Measurements from ENCODE around the gene MOXD1.

Gene MOXD1

DNA sequence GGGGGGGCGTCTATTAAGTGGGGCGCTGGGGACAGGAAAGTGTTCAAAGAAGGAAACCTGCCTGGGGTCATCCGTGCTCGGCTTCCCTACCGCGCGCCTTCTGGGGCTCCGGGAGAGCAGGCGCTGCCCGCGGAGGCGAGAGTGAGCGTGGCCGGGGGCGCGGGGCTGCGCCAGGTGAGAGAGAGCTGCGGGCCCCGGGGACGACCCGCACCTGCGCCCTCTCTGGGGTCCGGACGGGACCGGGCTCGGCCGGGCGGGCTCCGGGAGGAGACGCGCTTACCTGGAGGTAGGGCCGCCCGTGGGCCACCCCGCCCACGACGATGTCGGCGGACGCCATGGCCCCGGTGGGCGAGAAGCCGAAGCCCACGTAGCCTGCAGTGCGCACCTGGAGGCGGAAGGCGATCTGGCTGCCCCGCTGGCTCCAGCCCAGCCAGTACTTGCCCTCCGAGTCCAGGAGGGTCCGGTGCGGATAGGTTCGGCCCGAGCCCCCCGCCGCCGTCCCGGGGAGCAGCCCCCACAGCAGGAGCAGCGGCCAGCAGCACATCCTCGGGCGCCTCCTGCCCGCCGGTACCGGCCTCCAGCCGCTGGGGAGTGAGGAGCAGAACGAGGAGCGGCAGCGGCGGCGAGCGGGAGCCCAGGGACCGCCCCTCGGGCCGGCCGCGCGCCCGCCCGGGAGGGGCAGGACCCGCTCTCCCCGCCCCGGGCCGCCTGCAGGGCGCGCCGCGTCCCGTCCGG is at the start of gene MOXD1:
TSS of gene MOXD1 (minus strand) at position 593 of the 735 bp plus-strand sequence. CDS start at position 544, 49 bp downstream.
- DNase-seq: no peak

- DNase-seq: no peak
Measured at GRCh38 chr6:132446855-132447241, 45.6 kb upstream of the MOXD1 start.

DNA sequence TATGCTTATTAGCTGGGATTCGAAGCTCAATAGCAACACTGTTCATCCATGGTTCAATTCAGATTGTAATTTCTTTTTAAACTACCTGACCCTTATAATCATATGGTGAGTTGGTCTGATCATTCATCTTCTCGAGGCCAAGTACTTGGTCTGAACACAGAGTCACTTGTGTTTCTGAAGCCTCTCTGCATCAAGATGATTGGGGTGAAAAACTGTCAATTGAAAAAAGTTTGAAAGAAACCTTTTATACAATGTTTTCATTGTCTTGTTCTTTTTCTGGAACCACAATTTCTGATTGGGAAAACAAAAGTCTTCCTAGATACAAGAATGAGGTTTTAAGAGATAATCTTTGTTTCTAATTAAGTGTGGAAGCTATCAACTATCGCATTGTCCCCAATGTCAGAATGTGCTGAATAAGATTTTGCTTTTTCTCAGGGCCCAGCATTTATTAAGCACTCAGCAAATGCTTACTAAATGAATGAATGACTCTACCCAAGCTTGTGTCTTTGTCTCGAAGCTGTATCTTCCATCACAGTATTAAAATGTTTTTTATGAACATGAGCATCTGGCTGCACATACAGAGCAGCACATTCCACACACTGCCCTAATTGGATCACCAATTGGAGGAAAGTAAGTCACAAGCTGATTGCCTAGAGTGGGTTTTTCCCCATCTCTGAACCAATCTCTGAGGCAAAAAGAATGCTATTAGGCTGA is 45.0 kb upstream of the MOXD1 start:
- DNase-seq: no peak

DNA sequence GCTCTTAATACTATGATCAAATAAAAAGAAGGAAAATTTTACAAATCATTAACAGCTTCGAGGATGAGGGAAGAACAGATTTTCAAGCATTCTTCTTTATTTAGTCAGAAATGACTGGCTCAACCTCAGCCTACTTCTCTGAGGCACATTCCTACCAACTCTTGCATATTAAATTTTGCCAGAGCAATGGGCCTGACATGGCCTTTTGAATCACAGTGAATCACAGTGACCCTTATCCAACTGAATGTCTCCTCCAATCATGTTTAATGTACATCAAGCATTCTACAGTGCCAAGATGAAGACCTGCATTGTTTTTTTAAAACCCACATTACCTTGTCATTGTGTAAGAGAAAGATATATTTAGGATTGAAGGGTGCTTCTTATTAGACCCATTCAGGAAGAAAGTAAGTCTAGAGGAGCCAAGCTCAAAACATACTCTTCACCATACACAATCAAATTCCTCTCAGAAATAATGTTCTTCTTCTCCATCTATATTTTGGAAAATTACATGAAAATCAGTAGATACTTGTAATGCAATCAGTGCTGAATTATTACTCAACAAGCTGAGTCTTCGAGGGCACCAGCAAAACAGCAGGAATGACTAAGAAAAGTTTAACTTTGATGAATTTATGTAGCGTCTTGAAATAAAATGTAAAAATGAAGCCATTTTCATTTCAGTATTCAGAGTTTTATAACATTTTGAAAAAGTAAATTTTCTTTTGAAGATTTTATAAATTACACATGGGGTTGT is 44.1 kb upstream of the MOXD1 start:
- DNase-seq: no peak

GRCh38 chr6:132443206-132443605 is 41.9 kb upstream of the MOXD1 start:
- DNase-seq: no peak

DNA sequence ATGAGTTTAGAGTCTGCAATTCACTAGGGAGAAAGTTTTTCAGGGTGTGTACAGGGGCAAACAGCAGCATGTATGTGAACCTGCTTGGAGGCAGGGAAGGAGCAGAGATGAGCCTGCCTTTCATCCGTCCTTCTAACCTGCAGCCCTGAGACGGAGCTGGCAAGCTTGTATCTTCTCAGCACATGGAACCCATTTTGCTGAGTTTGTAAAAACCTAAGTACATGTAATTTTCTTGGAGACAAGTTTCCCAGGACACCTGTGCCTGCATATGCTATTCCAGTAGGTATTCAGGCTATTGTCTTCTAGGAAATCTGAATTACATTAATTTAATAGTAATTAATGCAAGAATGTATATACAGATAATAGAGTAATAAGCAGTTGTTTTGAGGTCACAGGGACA is 28.8 kb upstream of the MOXD1 start:
- DNase-seq: no peak

DNA sequence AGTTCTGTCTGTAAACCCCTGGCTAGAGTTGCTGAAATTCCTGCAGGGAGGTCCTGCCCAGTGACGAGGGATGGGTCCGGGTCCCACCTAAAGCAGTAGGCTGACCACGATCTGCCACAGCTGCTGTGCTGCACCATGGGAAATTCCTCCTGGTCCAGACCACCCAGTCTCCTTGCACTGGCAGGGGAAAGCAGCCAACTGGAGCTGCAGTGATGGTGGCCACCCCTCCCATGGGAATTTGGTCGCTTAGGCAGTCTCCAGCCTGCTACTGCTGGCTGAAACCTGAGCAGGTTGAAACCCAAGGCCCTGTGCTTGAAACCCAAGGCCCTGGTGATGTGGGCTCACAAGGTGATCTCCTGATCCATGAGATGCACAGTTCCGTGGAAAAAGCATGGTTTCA is 23.9 kb upstream of the MOXD1 start:
- DNase-seq: no peak

DNA sequence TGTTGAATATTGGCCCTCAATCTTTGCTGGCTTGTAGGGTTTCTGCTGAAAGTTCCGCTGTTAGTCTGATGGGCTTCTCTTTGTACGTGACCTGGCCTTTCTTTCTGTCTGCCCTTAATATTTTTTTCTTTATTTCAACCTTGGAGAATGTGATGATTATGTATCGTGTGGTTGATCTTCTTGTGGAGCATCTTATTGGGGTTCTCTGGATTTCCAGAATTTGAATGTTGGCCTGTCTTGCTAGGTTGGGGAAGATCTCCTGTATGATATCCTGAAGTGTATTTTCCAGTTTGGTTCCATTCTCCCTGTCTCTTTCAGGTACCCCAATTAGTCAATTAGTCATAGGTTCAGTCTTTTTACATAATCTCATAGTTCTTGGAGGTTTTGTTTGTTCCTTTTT is 22.6 kb upstream of the MOXD1 start:
- no peak for DNase-seq

DNA sequence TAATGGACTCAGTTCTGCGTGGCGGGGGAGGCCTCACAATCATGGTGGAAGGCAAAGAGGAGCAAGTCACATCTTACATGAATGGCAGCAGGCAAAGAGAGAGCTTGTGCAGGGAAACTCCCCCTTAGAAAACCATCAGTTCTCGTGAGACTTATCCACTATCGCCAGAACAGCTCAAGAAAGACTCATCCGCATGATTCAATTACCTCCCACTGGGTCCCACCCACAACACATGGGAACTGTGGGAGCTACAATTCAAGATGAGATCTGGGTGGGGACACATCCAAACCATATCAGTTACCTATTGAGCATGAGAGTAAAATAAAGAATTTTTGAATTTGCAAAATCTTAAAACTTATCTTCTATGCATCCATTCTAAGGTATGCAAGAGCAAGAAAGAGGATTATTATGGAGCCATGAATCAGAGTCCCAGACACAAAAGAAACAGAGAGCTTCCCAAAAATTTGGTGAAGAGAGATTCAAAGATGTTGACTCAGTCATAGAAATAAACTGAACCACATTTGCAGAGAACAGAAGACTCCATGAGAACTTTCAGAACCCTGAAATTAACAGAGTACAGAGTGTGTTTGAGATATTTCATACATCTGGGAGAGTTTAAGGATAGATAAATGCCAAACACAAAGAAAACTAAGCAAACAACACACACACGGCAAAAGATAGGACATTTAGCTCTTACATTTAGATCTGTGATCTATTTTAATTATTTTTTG is 17.1 kb upstream of the MOXD1 start:
- DNase-seq: no peak

GRCh38 chr6:132414761-132415160 is 13.5 kb upstream of the MOXD1 start:
- no peak for DNase-seq

- DNase-seq: no peak
Measured at GRCh38 chr6:132414322-132414721, 13.0 kb upstream of the MOXD1 start.

DNA sequence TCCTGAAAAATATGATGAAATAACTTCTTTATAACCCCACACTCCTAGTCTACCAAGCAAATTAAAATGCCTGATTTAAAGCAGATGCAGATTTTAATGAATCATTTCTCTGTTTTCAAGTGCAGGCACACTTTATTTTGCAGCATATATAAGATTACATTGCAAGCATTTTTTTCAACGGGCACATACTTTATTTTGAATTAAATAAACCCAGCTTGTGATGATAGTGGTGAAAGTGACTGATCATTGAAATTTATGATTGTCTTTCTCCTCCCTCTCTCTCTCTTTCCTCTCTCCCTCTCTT is 12.2 kb upstream of the MOXD1 start:
- DNase-seq: no peak

DNA sequence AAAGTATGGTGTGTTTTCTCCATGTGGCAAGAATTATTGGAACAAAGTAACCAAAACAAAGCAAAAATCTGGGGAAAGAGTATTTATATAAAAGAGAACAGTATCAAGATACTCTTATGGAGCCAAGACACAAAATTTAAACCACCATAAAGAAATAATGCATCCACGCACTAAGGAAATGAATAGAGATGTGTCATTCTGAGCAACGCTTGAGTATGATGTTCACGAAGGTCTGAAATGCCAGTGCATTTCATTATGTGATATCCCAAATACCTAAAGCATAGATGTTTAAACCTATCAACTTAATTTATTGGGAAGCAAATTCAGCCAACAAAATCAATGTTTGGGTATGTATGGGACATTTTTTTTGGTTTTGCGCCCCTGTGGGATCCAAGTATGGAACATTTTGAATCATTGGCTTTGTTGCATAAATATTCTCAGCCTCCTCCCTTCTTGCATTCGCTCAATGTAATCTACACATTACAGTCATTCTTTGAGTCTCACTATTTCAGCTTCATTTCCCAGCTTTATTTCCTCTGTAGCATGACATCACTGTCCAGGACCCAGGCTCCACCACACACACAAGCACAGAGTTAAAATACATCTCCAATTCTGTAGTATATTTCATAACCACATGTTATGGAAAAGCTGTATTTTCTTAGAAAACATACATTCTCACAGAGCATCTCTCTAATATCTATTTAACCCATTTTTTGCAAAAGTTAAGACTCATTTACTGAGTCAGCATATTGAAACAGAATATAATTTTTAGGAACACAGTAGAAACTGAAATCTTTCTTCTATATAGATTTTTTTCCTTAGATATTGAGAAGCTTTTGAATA is 11.6 kb upstream of the MOXD1 start:
- DNase-seq: no peak

DNA sequence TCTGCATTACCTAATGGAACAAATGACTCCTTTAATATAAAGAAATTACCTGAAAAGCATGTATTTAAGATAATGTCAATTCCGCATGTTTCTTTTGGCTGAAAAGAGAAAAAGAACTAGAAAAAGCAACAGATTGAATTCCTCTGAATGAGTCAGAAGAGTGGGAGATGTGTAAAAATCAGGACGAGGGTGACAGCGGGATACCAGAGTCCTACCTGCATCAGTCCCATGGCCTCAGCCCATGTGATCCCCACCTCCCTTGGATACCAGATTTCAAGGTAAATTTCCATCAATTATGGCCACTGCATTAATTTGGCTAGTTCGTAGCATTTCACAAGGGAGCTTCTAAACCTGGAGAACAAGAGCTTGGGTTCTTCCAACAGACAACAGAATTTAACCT is 10.0 kb upstream of the MOXD1 start:
- DNase-seq: no peak

- DNase-seq: no peak
Measured at GRCh38 chr6:132410830-132411229, 9.6 kb upstream of the MOXD1 start.

DNA sequence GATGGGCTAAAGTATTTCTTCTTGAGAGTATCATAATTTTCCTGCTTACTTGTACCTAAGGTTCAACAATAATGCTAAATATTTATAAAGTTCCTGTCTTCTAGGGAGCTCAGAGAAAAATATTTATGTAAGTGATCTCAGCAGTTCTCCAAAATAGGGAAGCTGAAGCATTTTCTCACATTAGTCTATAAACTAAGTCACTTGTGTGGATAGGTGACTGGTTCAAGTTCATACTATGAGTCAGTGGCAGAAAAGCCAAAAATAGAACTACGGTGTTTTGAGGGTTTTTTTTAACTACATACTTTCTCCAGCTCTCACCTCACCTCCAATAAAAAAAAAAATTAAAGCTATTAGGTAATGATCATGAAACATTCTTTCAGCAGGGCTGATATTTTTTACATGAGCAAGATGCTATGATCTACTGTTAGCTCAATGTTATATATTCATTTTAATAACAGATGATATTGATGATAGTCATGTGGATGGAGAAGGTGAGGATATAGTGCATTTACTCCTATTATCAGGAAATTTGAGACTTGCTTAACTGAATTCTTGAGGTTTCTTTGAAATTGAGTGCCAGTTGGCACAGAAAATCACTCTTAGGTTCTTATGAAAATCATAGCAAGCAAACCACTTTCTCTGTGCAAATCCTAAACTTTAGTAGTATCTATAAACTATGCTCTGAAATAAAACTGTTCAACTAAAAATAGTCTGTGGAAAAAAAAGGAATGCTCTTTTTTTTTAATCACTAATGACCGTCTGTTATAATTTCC is 4.1 kb upstream of the MOXD1 start:
- DNase-seq: no peak

- no peak for DNase-seq
Measured at GRCh38 chr6:132404736-132405135, 3.5 kb upstream of the MOXD1 start.

DNA sequence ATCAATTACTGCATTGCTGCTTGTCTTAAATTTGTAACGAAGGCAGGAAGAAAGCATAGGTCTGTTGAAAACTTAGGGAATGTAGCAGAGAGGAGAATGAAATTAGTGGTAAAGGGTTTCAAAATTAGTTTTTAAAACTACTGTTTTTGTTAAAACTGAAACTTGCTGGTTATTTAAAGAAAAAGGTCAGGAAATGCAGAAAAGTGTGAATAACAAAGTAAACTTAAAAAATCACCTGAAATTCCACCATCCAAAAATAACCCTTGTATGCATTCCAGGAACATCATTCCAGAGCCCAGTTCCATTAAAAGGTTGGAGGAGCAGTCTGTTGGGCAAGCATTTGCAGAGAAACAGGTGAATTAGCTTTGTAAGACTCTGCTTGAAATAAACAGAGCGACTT is 3.1 kb upstream of the MOXD1 start:
- DNase-seq: no peak

DNA sequence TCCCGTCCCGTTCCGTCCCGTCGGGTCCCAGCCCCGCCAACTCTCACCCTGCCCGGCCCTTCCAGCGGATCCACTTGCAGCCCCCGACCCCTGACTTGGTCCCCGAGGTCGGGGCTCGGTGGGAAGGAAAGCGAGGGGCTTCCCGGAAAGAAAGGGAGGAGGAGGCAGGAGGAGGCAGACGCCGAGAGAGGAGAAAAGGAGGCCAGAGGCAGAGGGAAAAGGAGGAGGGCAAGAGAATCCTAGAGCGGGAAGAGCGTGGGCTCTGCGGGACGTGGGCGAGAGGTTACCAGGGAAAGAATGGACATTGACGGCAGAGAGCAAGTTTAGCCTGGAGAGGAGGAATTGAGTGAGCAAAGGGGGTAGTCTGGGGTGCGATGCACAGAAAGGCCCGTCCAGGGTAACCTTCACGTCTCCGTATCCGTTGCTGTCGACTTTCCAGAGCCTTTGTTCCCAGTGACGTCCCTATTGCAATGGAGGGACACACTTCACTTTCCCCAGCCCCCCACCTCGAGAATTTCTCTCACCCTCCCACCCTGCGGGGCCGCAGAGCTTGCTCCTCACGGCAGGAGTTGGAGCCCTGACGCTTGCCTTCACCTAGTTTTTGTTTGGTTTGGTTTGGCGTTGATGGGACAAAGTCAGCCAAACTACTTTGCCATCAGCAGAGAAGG is 477 bp upstream of the MOXD1 start:
- DNase-seq: no peak

- DNase-seq: no peak
Measured at GRCh38 chr6:132400555-132400882, 756 bp downstream of the MOXD1 start.

DNA sequence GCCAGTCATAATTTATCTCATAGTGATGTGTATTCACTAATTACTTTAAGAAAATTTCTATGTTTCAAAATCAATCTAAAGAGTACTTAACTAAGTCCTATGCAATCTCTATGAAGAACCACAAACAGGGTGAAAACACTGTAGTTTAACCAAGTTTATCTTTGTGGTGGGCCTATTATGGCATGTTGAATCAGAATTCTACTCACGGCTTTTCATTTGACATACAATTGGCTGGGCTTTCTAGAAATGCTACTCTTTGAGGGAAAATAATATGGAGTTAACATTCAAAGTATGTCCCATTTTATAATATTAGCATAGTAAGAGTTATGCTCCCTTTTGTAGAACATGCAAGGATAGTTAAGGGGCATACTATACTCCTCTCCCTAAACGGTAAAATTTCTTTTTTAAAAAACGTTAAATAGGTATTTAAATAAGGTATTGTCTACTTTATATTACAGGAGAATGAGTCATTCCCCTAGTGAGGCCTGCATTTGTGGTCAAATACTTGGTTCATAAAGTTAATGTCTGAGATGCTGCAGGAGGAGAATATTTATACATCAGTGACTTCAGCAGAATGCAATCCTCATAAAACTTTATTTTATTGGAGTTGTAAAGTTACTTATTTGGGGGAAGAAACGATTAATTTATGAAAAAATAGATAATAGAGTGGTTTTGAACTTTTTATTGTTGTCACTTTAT is 1.8 kb downstream of the MOXD1 start:
- no peak for DNase-seq
